AG04449 (cell line): ENCODE results near the gene BMP4.

Experiments used
- CTCF ChIA-PET: fragments of 350-600 bp; formaldehyde crosslinking; extraction: SDS; loops from one replicate; lab custom pipeline; 2021; ENCODE audit warnings: antibody characterized with exemption; lab: Yijun Ruan, JAX
- POLR2A ChIA-PET: fragments of 400-600, 350-600 bp; formaldehyde crosslinking; extraction: SDS; loops from one replicate; lab custom pipeline; 2020; ENCODE audit warnings: antibody characterized with exemption, inconsistent platforms; lab: Yijun Ruan, JAX
- DNase-seq: peaks from one replicate; pipeline ENCODE4 v3.0.0-alpha.2; 2010; ENCODE audit warnings: low read depth, low spot score
- H3K4me3 ChIP-seq: 2 replicates; pipeline ENCODE4 v1.5.1; 2011; ENCODE audit warnings: low read depth, mild to moderate bottlenecking, control low read depth, low read length
- TF ChIP-seq, protein P1 (sequence below): IDR thresholded peaks from one replicate; pipeline ENCODE4 v1.5.1; 2011; ENCODE audit warnings: mild to moderate bottlenecking, moderate library complexity, low read length, control low read depth, inconsistent platforms; ENCODE audit not compliant: insufficient read depth; ENCODE audit errors: missing control alignments

BMP4 gene

DNA sequence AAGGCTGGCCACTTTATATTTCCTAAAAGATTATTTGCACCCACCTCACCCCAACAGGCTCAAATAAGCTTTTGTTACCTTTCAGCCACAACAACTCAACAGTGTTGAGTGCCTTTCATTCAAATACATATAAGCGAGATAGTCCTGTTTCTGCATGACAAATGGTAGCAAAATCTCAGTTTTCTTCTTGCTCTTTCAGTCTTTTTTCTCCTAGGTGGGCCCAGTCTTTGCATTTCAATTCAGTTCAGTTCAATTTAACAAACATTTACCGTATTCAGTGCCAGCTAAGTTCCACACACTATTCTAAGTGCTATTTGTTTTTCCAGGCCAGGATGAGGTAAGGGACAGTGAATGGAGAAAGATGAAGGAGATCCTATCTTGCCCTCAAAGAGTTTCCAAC lies 25.9 kb upstream of the BMP4 start:
- CTCF ChIA-PET: no interaction called here
- DNase-seq: no peak
- no peak overlapping the region for H3K4me3 ChIP-seq
- TF ChIP-seq, protein P1, sequence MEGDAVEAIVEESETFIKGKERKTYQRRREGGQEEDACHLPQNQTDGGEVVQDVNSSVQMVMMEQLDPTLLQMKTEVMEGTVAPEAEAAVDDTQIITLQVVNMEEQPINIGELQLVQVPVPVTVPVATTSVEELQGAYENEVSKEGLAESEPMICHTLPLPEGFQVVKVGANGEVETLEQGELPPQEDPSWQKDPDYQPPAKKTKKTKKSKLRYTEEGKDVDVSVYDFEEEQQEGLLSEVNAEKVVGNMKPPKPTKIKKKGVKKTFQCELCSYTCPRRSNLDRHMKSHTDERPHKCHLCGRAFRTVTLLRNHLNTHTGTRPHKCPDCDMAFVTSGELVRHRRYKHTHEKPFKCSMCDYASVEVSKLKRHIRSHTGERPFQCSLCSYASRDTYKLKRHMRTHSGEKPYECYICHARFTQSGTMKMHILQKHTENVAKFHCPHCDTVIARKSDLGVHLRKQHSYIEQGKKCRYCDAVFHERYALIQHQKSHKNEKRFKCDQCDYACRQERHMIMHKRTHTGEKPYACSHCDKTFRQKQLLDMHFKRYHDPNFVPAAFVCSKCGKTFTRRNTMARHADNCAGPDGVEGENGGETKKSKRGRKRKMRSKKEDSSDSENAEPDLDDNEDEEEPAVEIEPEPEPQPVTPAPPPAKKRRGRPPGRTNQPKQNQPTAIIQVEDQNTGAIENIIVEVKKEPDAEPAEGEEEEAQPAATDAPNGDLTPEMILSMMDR: no peak
- POLR2A ChIA-PET: no interaction called here

DNA sequence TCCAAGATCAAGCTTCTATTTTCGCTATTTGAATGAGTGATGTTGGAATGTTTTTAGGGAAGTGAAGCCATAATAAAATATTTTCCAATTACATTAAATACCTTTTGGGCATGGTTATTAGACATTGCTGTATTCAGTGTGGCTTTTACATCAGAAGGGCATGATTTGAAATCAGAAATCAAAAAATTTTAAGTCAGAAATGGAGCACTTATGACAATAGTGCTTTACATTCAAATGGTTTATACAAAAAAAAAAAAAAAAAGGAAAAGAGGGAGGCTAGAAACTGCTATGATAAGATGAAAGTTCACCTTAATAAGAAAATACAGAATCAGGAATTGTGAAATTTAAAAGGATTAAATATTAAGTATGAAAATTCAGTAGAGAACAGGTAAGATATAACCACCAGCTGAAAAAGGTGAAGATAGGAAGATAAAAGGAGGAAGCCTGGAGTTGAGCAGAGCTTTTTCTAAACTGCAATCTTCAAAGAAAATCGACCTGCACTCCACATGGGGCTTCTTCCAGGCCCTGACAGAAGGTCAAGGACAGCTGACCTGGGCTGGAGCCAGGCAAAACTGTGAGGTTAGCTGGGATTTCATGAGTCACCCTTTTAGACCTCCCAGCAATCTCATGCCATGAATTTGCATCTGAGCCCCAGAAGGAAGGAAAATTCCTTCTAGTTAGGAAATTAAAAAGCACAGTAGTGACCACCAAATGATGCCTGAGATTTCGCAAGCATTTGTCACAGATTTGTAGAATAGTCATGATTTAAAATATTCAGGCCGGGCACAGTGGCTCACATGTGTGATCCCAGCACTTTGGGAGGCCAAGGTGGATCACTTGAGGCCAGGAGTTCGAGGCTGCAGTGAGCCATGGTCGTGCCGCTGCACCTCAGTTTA lies 23.4 kb upstream of the BMP4 start:
- H3K4me3 ChIP-seq: no peak overlapping the region
- CTCF ChIA-PET: interaction anchor here (1.0 to 1.1 kb wide), 2 partner anchors 349 to 387 kb away, joined by 3 read pairs; no protein-coding TSS in a partner anchor
- TF ChIP-seq, protein P1: no peak
- no peak for DNase-seq
- POLR2A ChIA-PET: no interaction called here

DNA sequence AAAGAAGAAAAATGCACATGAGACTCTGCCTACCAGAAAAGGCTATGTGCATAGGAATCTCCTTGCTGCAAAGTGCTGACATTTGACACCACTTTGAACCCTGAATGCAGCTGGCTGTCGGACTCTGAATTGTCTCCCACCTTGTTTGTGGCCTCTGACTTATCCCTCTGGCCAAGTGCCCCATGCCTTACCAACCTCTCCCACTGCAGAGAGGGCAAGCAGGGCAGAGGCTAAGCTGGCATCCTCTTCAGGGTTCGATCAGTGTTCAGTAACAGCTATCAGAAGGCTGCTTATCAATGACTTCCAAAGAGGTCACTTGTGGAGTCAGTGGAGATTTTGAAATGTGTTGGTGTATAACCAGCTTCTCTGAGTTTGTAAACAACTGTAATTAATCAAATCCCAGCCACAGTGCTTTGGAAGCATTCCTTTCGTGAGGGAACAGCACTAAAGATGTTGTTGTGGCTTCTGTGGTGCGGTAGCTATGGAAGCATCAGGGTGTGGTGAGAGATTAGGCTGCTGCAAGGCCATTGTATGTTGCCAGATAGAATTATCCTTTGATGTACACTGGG lies 22.6 kb upstream of the BMP4 start:
- DNase-seq: no peak
- CTCF ChIA-PET: interaction anchor here (1.0 to 1.1 kb wide), 2 partner anchors 350 to 388 kb away, joined by 3 read pairs; no protein-coding TSS in a partner anchor
- POLR2A ChIA-PET: no interaction called here
- TF ChIP-seq, protein P1: no peak
- no peak overlapping the region for H3K4me3 ChIP-seq

DNA sequence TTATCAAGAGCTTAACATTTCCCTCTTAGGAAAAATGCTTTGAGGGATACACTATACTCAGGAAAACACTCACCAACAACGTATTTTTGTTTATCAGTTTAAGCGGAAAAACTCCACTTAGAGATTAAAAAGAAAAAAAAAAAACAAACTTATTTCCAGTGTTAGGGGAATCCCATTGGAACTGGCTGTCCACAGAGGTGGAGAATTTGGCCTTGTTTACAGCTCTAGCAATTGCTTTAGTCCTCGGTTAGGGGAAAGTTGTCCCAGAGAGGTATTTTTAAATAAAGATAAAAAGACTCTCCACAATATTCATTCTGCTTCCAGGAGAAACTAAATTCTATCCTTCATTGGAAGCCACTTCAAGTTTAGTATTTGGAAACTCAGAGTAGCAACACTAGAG lies 21.6 kb upstream of the BMP4 start:
- DNase-seq: no peak
- TF ChIP-seq, protein P1: no peak
- ChIA-PET POLR2A (no interaction called here), CTCF (no interaction called here)
- no peak overlapping the region for H3K4me3 ChIP-seq

DNA sequence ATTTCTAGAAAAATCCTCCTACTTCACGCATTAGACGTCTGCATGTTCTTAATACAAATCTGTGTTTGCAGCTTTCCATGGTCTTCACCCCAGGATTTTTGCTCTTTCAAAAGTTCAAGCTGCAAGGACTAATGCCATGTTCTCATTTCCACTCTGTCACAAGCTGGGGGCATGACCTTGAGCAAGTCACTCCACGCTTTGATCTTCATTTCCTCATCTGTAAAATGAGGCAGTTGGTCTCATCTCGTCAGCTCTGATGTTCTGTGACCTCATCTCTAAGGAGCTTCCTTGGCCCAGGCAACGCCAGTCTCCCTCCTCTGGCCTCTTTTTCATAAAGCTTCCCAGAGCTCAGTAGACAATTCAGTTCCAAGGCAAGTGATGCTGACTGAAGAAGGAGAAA lies 18.8 kb upstream of the BMP4 start:
- CTCF ChIA-PET: interaction anchor here (1.1 kb wide), 1 partner anchor 12 kb away, joined by 3 read pairs; no protein-coding TSS in a partner anchor
- TF ChIP-seq, protein P1: no peak
- DNase-seq: no peak
- POLR2A ChIA-PET: no interaction called here
- no peak overlapping the region for H3K4me3 ChIP-seq

DNA sequence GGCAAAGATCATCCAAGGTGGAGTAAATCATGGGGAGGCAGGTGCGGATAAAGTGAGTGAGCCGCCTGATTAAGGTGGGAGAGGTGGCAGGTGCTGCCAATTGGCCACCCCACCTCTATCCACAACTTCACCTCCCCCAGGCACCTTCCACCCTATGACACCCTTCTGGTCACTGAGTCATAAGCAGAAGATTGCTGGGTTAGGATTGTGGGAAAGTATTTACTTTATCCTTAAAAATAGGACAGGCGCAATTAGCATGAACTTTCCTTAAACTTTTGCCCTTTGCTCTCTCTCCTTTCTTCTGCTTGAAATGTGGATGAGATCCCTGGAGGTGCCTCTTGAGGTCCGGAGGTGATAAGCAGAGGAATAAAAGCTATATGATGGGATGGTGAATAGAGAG lies 14.9 kb upstream of the BMP4 start:
- no peak overlapping the region for H3K4me3 ChIP-seq
- no peak for DNase-seq
- POLR2A ChIA-PET: no interaction called here
- TF ChIP-seq, protein P1: no peak
- CTCF ChIA-PET: no interaction called here
